ENCODE measurements around the gene COL4A1. TPM values are rescaled to one million over a fixed set of nuclear protein-coding genes. Genes with fewer than 3 reads are reported as not detected.

COL4A1 gene
- total and polyA plus RNA-seq, 8 donors = 418 to 1,057 (median 547) TPM

DNA sequence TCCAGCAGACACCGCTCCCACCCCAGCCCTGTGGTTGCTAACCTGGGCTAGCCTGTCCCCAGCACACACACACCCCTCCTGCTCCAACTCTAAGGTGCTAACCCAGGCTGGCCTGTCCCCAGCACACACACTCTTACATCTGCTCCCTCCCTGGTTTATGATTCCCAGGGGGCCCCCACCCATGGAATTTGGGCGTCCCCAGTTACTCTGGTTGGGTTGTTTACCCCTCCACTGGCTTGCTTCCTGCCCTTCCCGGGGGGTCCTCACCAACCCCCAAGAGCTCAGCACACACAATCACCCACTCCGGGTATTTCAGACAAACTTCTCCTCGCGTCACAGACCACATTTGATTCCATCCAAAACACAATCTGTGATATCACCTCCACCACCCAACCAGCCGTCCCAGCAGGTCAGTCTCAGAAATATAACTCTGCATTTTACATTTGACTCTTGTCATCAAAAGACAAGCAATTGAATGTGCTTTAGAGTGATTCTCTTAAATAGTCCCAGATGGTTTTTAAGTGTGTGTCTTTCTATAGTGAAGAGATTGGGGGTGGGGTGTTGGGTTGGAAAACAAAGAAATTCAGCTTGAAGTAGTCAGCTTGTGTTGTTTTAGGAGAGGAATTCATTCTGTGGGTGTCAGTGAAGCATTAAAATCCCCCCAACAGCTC is 20.2 kb upstream of the COL4A1 start:
- Histone ChIP-seq H3K4me1 (peaks cover 23 to 32% of the 10 kb centered on the region in 2 donors), H3K36me3 (no peaks in the 10 kb centered on the region), H3K27ac (peak overlapping the region; percentile 1 to 49), H3K4me3 (no peak overlapping the region), H3K27me3 (no peaks in the 10 kb centered on the region), H3K9me3 (no peaks in the 10 kb centered on the region)
- DNase-seq = no peak
- TF ChIP-seq CTCF (IDR thresholded peaks at IDR 0.05) = no peak
- intact Hi-C loops (cut with DNase I) = no loop called here
- no peak for ATAC-seq

DNA sequence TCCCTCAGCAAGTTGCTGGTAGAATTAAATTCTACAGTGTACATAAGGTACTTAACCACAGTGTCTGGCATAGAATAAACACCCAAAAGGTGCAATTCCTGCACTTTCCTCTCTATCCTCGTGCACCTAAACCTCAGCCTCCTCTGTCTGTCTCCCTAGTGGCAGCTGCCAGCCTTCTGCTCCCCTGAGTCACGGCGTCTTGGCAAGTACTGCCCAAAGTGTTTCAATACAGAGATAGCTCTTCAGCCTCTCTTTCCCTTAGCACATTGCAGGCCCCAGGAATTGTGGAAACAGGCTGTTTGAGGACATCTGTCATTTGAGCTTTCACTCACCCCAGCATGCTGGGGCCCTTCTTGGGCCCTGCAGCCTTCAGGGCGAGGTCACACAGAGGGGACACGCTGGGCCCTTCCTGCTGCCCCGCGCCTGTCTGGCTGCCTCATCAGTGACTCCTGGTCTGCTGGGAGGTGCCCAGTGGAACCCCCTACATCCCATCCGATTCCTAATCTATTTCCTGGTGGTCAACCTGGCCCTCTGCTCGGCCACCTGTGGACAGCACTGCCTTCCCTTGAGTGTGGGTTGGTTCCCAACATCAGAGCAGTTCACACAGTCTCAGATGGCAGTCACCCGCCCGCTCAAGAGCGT is 19.4 kb upstream of the COL4A1 start:
- Histone ChIP-seq H3K36me3 (no peaks in the 10 kb centered on the region), H3K4me3 (no peak overlapping the region), H3K27ac (peak overlapping the region; percentile 1 to 49), H3K4me1 (peaks cover 18 to 32% of the 10 kb centered on the region in 2 donors), H3K9me3 (no peaks in the 10 kb centered on the region), H3K27me3 (no peaks in the 10 kb centered on the region)
- ATAC-seq = no peak
- no peak for DNase-seq
- no peak for TF ChIP-seq CTCF (IDR thresholded peaks at IDR 0.05)
- intact Hi-C loops (cut with DNase I) = no loop called here

DNA sequence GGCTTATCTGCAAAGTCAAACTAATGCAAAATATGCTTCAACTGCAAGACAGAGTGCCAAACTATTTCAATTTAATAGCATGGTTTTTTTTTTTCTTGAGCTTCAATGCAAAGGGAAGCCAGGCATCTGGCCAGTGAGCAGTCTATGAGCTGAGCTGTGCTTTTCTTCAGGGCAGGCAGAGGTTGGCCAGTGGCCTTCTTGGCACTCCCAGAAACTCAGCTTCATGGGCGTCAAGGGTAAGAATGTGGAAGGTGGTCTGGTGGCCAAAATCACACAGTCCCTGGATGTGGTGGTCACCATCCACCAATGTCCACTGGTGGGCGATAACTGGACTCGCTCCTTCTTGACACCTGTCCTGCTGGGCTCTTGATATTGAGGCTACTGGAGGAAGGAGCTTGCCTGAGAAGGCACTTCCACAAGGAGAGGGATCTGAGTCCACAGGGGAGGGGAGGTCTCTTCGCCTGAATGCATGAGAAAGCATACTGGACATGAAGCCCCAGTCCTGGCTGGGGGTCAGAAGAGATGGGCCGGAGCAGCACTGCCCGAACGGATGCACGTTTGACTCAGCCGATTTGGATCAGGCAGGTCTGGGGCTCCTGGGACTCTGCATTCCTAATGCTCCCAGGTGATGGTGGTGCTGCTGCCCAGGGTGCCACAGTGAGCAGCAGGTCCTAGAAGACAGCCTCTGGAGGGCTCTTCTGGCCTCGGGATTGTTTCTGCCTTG is 17.2 kb upstream of the COL4A1 start:
- ATAC-seq = no peak
- peak in 2 of 4 donors; percentile 61 to 62 for DNase-seq
- no peak overlapping the region for H3K4me3 ChIP-seq
- no peaks in the 10 kb centered on the region for H3K36me3 ChIP-seq
- peaks cover 21 to 46% of the 10 kb centered on the region in 2 donors for H3K4me1 ChIP-seq
- TF ChIP-seq CTCF (IDR thresholded peaks at IDR 0.05) = no peak
- H3K27me3 ChIP-seq = no peaks in the 10 kb centered on the region
- intact Hi-C loops (cut with DNase I) = no loop called here
- peak overlapping the region in 1 of 2 donors; percentile 21 for H3K27ac ChIP-seq
- H3K9me3 ChIP-seq = no peaks in the 10 kb centered on the region

- no peak overlapping the region for H3K4me3 ChIP-seq
- TF ChIP-seq CTCF (IDR thresholded peaks at IDR 0.05) = no peak
- H3K27me3 ChIP-seq = no peaks in the 10 kb centered on the region
- H3K4me1 ChIP-seq = peaks cover 21 to 48% of the 10 kb centered on the region in 2 donors
- ATAC-seq = no peak
- H3K9me3 ChIP-seq = no peaks in the 10 kb centered on the region
- no peaks in the 10 kb centered on the region for H3K36me3 ChIP-seq
- intact Hi-C loops (cut with DNase I) = no loop called here
- H3K27ac ChIP-seq = peak overlapping the region in 1 of 2 donors; percentile 21
- no peak for DNase-seq
These were observed 16.4 kb upstream of the COL4A1 start for GRCh38 chr13:110323172-110323891.
